Measurements from ENCODE around the gene FZD8. TPM values are rescaled to one million over a fixed set of nuclear protein-coding genes. Genes with fewer than 3 reads are reported as not detected.

Gene FZD8
- total RNA-seq, 1 experiment from 2014 or later = 1.8 TPM

GRCh38 chr10:35613107-35613440, 29.0 kb downstream of the FZD8 start:
- TF ChIP-seq TCF7L2 (IDR thresholded peaks at IDR 0.05; ENCODE audit: low read depth, low read length) (no peak), SIN3A (IDR thresholded peaks at IDR 0.05; ENCODE audit: borderline replicate concordance, insufficient read depth, low read depth, low read length) (no peak), POLR2AphosphoS5 (IDR thresholded peaks at IDR 0.05; ENCODE audit: low read depth, low read length) (no peak), REST (IDR thresholded peaks at IDR 0.05; ENCODE audit: insufficient read depth in 1 of 2, low read depth in 2 of 2, low read length in 1 of 2) (no peak)
- TF ChIP-seq, protein P1, sequence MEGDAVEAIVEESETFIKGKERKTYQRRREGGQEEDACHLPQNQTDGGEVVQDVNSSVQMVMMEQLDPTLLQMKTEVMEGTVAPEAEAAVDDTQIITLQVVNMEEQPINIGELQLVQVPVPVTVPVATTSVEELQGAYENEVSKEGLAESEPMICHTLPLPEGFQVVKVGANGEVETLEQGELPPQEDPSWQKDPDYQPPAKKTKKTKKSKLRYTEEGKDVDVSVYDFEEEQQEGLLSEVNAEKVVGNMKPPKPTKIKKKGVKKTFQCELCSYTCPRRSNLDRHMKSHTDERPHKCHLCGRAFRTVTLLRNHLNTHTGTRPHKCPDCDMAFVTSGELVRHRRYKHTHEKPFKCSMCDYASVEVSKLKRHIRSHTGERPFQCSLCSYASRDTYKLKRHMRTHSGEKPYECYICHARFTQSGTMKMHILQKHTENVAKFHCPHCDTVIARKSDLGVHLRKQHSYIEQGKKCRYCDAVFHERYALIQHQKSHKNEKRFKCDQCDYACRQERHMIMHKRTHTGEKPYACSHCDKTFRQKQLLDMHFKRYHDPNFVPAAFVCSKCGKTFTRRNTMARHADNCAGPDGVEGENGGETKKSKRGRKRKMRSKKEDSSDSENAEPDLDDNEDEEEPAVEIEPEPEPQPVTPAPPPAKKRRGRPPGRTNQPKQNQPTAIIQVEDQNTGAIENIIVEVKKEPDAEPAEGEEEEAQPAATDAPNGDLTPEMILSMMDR (IDR thresholded peaks at IDR 0.05) = no peak
- BruUV-seq (replicated peaks) = no TSS peak

GRCh38 chr10:35612385-35613106, 29.6 kb downstream of the FZD8 start:
- Histone ChIP-seq H3K4me3 (ENCODE audit: low read depth in 2 of 2, low read length in 2 of 2) (no peak overlapping the region), H3K36me3 (ENCODE audit: control insufficient read depth, insufficient read depth, low read length) (no peaks in the 10 kb centered on the region), H3K9me3 (ENCODE audit: control insufficient read depth, insufficient read depth, low read depth, low read length) (no peaks in the 10 kb centered on the region), H3K27me3 (ENCODE audit: control insufficient read depth, insufficient read depth, low read length) (no peaks in the 10 kb centered on the region; the same call in none of the 2 replicates), H3K27ac (ENCODE audit: low read length) (no peak overlapping the region), H3K4me1 (ENCODE audit: control insufficient read depth, insufficient read depth, low read length) (no peaks in the 10 kb centered on the region)
- DNase-seq (ENCODE audit: low read depth, low spot score) (no peak), ATAC-seq (no peak)
- TF ChIP-seq TCF7L2 (IDR thresholded peaks at IDR 0.05; ENCODE audit: low read depth, low read length) = no peak
- no peak for TF ChIP-seq SIN3A (IDR thresholded peaks at IDR 0.05; ENCODE audit: borderline replicate concordance, insufficient read depth, low read depth, low read length)
- TF ChIP-seq REST (IDR thresholded peaks at IDR 0.05; ENCODE audit: insufficient read depth in 1 of 2, low read depth in 2 of 2, low read length in 1 of 2) = no peak
- TF ChIP-seq POLR2AphosphoS5 (IDR thresholded peaks at IDR 0.05; ENCODE audit: low read depth, low read length) = no peak
- TF ChIP-seq, protein P1 (IDR thresholded peaks at IDR 0.05) = no peak
- intact Hi-C loops (cut with micrococcal nuclease; ENCODE audit: unreplicated experiment) = no loop called here
- BruUV-seq (replicated peaks) = no TSS peak
- in situ Hi-C loops (cut with HindIII; ENCODE audit: low pct_unique_long_range_greater_than_20kb, low sequenced_read_pairs) = no loop called here
- POLR2A ChIA-PET = no interaction called here
- CTCF ChIA-PET = interaction anchor here (0.6 to 1.0 kb wide), 2 partner anchors 1160 to 1876 kb away, joined by 3 to 4 read pairs; no protein-coding TSS in a partner anchor

More at GRCh38 chr10:35613107-35613440, 29.0 kb downstream of the FZD8 start:
- ChIA-PET CTCF (interaction anchor here (0.6 to 1.0 kb wide), 2 partner anchors 1160 to 1876 kb away, joined by 3 to 4 read pairs; no protein-coding TSS in a partner anchor), POLR2A (no interaction called here)
- no peak for DNase-seq (ENCODE audit: low read depth, low spot score)
- Histone ChIP-seq H3K27ac (ENCODE audit: low read length) (no peak overlapping the region), H3K36me3 (ENCODE audit: control insufficient read depth, insufficient read depth, low read length) (no peaks in the 10 kb centered on the region), H3K27me3 (ENCODE audit: control insufficient read depth, insufficient read depth, low read length) (no peaks in the 10 kb centered on the region; the same call in none of the 2 replicates), H3K9me3 (ENCODE audit: control insufficient read depth, insufficient read depth, low read depth, low read length) (no peaks in the 10 kb centered on the region), H3K4me3 (ENCODE audit: low read depth in 2 of 2, low read length in 2 of 2) (no peak overlapping the region), H3K4me1 (ENCODE audit: control insufficient read depth, insufficient read depth, low read length) (no peaks in the 10 kb centered on the region)
- in situ Hi-C loops (cut with HindIII; ENCODE audit: low pct_unique_long_range_greater_than_20kb, low sequenced_read_pairs) (no loop called here), intact Hi-C loops (cut with micrococcal nuclease; ENCODE audit: unreplicated experiment) (no loop called here)
- no peak for ATAC-seq
